GM12878 (cell line): ENCODE data around the gene PLEKHH2. TPM values are rescaled to one million over a fixed set of nuclear protein-coding genes. Genes with fewer than 3 reads are reported as not detected.

Experiments used
- ATAC-seq: fragments of 200-7000 bp; cut with Tn5 transposase; 3 replicates; pipeline ENCODE4 v1.9.1; 2020; ENCODE audit warnings: mild to moderate bottlenecking, moderate library complexity
- BruUV-seq: library from RNA; stranded (reverse); fragments of 400-500 nt; replicated peaks from 2 replicates; lab custom pipeline; 2021; lab: Mats Ljungman, UMichigan
- CTCF ChIA-PET: fragments of 300-600 bp; sonication (Branson Sonifier 250); formaldehyde crosslinking; extraction: SDS; loops from one replicate; lab custom pipeline; 2021; ENCODE audit warnings: inconsistent platforms; lab: Yijun Ruan, JAX
- POLR2A ChIA-PET: fragments of 350-600 bp; formaldehyde crosslinking; extraction: SDS; loops from one replicate; lab custom pipeline; 2021; ENCODE audit warnings: inconsistent platforms; lab: Charles Lee
- RAD21 ChIA-PET: fragments of 300-600 bp; sonication (Branson Sonifier 250); formaldehyde crosslinking; loops from one replicate; lab custom pipeline; 2023; ENCODE audit warnings: antibody characterized with exemption; ENCODE audit not compliant: unreplicated experiment; lab: Charles Lee
- SMC1A ChIA-PET: fragments of 300-600 bp; sonication (Branson Sonifier 250); formaldehyde crosslinking; loops from one replicate; lab custom pipeline; 2023; ENCODE audit not compliant: unreplicated experiment, uncharacterized antibody; lab: Charles Lee
- DNase-seq: peaks from one replicate; pipeline ENCODE4 v3.0.0-alpha.2; 2011; ENCODE audit warnings: low read depth, low spot score
- FAIRE-seq: peaks from 3 replicates; lab custom pipeline; 2011; peaks lifted over from hg19 to GRCh38; lab: Jason Lieb, UNC
- H2AFZ ChIP-seq: 2 replicates; pipeline ENCODE4 v1.6.0; 2011; ENCODE audit warnings: low read depth, low read length, control low read depth; ENCODE audit not compliant: control insufficient read depth
- H3K27ac ChIP-seq: 2 replicates; pipeline ENCODE4 v1.5.1; 2011; ENCODE audit warnings: control low read depth; ENCODE audit not compliant: control insufficient read depth, insufficient read depth
- H3K27me3 ChIP-seq, 2 experiments: replicated peaks in 1 of 2; 2 replicates each; pipeline versions ENCODE4 v1.6.0 to v1.6.1; 2011; ENCODE audit warnings: low read length in 1 of 2; ENCODE audit not compliant: control insufficient read depth in 2 of 2, insufficient read depth in 2 of 2
- H3K36me3 ChIP-seq, 2 experiments: 2 replicates each; pipeline ENCODE4 v1.5.1; 2011; ENCODE audit warnings: low read length in 1 of 2; ENCODE audit not compliant: control insufficient read depth in 2 of 2, insufficient read depth in 2 of 2
- H3K4me1 ChIP-seq: 2 replicates; pipeline ENCODE4 v1.6.1; 2011; ENCODE audit warnings: mild to moderate bottlenecking, low read length, moderate library complexity, mixed read lengths; ENCODE audit not compliant: control insufficient read depth, insufficient read depth
- H3K4me2 ChIP-seq: 2 replicates; pipeline ENCODE4 v1.6.0; 2011; ENCODE audit warnings: control low read depth; ENCODE audit not compliant: control insufficient read depth, insufficient read depth
- H3K4me3 ChIP-seq: fragments of 200-600 bp; sonication (generic); 2 replicates; pipeline ENCODE4 v1.5.1; 2016
- H3K79me2 ChIP-seq: 2 replicates; pipeline ENCODE4 v1.6.0; 2011; ENCODE audit warnings: low read length; ENCODE audit not compliant: control insufficient read depth, insufficient read depth
- H3K9ac ChIP-seq: 2 replicates; pipeline ENCODE4 v1.8.0; 2011; ENCODE audit warnings: low read length, control low read depth, mixed read lengths; ENCODE audit not compliant: control insufficient read depth, insufficient read depth
- H3K9me3 ChIP-seq: replicated peaks from 3 replicates; pipeline ENCODE4 v1.5.1; 2011; ENCODE audit warnings: mild to moderate bottlenecking, low read length; ENCODE audit not compliant: control insufficient read depth, insufficient read depth
- H4K20me1 ChIP-seq: 2 replicates; pipeline ENCODE4 v1.6.0; 2011; ENCODE audit not compliant: control insufficient read depth, insufficient read depth
- CBFB ChIP-seq: IDR thresholded peaks from 2 replicates; pipeline ENCODE4 v1.6.1; 2016; ENCODE audit warnings: antibody characterized with exemption, low read depth
- MEF2B ChIP-seq: fragments of 450-650 bp; IDR thresholded peaks from 2 replicates; pipeline ENCODE4 v1.6.1; 2018; ENCODE audit warnings: mild to moderate bottlenecking, moderate library complexity; ENCODE audit not compliant: partially characterized antibody, poor library complexity, severe bottlenecking
- MXI1 ChIP-seq: fragments of 150-350 bp; IDR thresholded peaks from 2 replicates; pipeline ENCODE4 v1.6.1; 2011; ENCODE audit warnings: low read depth, mild to moderate bottlenecking, inconsistent platforms, low read length, improper control_type of control experiment
- MYB ChIP-seq: fragments of 150-350 bp; IDR thresholded peaks from 2 replicates; pipeline ENCODE4 v1.6.1; 2014; ENCODE audit warnings: mild to moderate bottlenecking, low read depth, low read length, borderline replicate concordance
- MYC ChIP-seq: IDR thresholded peaks from 2 replicates; pipeline ENCODE4 v1.6.1; 2011; ENCODE audit warnings: mild to moderate bottlenecking, low read length, moderate library complexity, inconsistent platforms; ENCODE audit not compliant: insufficient read depth, insufficient replicate concordance, insufficient read length, severe bottlenecking
- NKRF ChIP-seq: fragments of 450-650 bp; conservative IDR thresholded peaks from 2 replicates; pipeline ENCODE4 v1.6.1; 2017; ENCODE audit warnings: mild to moderate bottlenecking, moderate library complexity
- NRF1 ChIP-seq: conservative IDR thresholded peaks from 2 replicates; pipeline ENCODE4 v1.6.1; 2011; ENCODE audit warnings: mild to moderate bottlenecking, low read depth, low read length, improper control_type of control experiment
- POLR2AphosphoS5 ChIP-seq: IDR thresholded peaks from 2 replicates; pipeline ENCODE4 v1.6.1; 2011; ENCODE audit warnings: mild to moderate bottlenecking, low read length, inconsistent platforms
- RAD21 ChIP-seq: IDR thresholded peaks from 2 replicates; pipeline ENCODE4 v1.6.1; 2011; ENCODE audit warnings: mild to moderate bottlenecking, low read depth, low read length, moderate library complexity; ENCODE audit not compliant: insufficient read depth
- RB1 ChIP-seq: fragments of 450-650 bp; formaldehyde crosslinking; IDR thresholded peaks from 2 replicates; pipeline ENCODE4 v1.6.1; 2017; ENCODE audit warnings: mild to moderate bottlenecking, borderline replicate concordance
- REST ChIP-seq: IDR thresholded peaks from 2 replicates; pipeline ENCODE4 v1.6.1; 2012; ENCODE audit warnings: mild to moderate bottlenecking, low read depth, low read length
- SMARCA5 ChIP-seq: fragments of 450-650 bp; IDR thresholded peaks from 2 replicates; pipeline ENCODE4 v1.6.1; 2017; ENCODE audit warnings: mild to moderate bottlenecking
- SREBF2 ChIP-seq: IDR thresholded peaks from 2 replicates; pipeline ENCODE4 v1.6.1; 2012; ENCODE audit warnings: mild to moderate bottlenecking, low read length
- TARDBP ChIP-seq: IDR thresholded peaks from 2 replicates; pipeline ENCODE4 v1.6.1; 2016; ENCODE audit warnings: borderline replicate concordance
- TCF12 ChIP-seq: IDR thresholded peaks from 2 replicates; pipeline ENCODE4 v1.6.1; 2011; ENCODE audit warnings: low read depth, mild to moderate bottlenecking, low read length
- TCF7 ChIP-seq: IDR thresholded peaks from 2 replicates; pipeline ENCODE4 v1.6.1; 2014; ENCODE audit warnings: antibody characterized with exemption, borderline replicate concordance
- in situ Hi-C: fragments of 300-500 bp; cut with MboI; formaldehyde crosslinking; loops from 9 replicates; pipeline ENCODE4 v1.14.3; 2018; ENCODE audit warnings: mixed read lengths
- intact Hi-C: fragments of 100-400 bp; cut with micrococcal nuclease; formaldehyde crosslinking; loops from one replicate; pipeline ENCODE4 v1.14.2; 2022; ENCODE audit not compliant: unreplicated experiment
- polyA plus RNA-seq, 11 experiments: library from polyadenylated mRNA; depleted of rRNA in 4 of 11; unstranded in 6 of 11; stranded (reverse) in 5 of 11; fragments of >200 nt; fragmentation: Nextera tagmentation in 4 of 11; fragmentation: Illumina TruSeq in 1 of 11; extraction: Ambion mirVana in 4 of 11; extraction: Trizol in 1 of 11; gene quantifications; 1 replicate in 1 of 11; 2 replicates in 10 of 11; pipeline versions ENCODE4 v1.2.1 to v1.2.3, GENCODE V29; 2011 to 2016; ENCODE audit warnings: inconsistent platforms in 2 of 11, missing spikeins in 2 of 11, low read depth in 1 of 11
- total RNA-seq, 4 experiments: library from RNA; depleted of rRNA in 3 of 4; stranded (reverse); fragments of >200 nt in 3 of 4; fragmentation: Illumina TruSeq in 1 of 4; extraction: Trizol in 1 of 4; gene quantifications; 2 replicates each; pipeline versions ENCODE4 v1.2.1 to v1.2.3, GENCODE V29; 2013 to 2021

Gene PLEKHH2
- total and polyA plus RNA-seq, 10 of the 15 experiments (the other 5 are each of a cell fraction or from before 2014, with no cell fraction given): not detected

GRCh38 chr2:43708891-43709290 lies 71.8 kb downstream of the PLEKHH2 start (continued):
- TF ChIP-seq REST: no peak

GRCh38 chr2:43710866-43711265 lies 73.8 kb downstream of the PLEKHH2 start:
- no peaks in the 10 kb centered on the region for H3K79me2 ChIP-seq
- H3K4me2 ChIP-seq: no peak overlapping the region
- DNase-seq (no peak), FAIRE-seq (no peak), ATAC-seq (no peak)
- CTCF ChIA-PET: no interaction called here
- no peaks in the 10 kb centered on the region for H3K9me3 ChIP-seq
- POLR2A ChIA-PET: no interaction called here
- SMC1A ChIA-PET: no interaction called here
- H3K27me3 ChIP-seq: no peaks in the 10 kb centered on the region
- no TSS peak for BruUV-seq
- intact Hi-C loops: no loop called here
- RAD21 ChIA-PET: no interaction called here
- H3K4me1 ChIP-seq: no peaks in the 10 kb centered on the region
- no peaks in the 10 kb centered on the region for H4K20me1 ChIP-seq
- H3K9ac ChIP-seq: no peak overlapping the region
- no peak overlapping the region for H3K27ac ChIP-seq
- no peaks in the 10 kb centered on the region for H3K36me3 ChIP-seq
- H3K4me3 ChIP-seq: no peak overlapping the region
- no peak overlapping the region for H2AFZ ChIP-seq
- in situ Hi-C loops: no loop called here
- no peak for TF ChIP-seq TCF12
- no peak for TF ChIP-seq NRF1
- TF ChIP-seq RAD21: no peak
- TF ChIP-seq NKRF: no peak
- TF ChIP-seq MYB: no peak
- no peak for TF ChIP-seq RB1
- TF ChIP-seq TCF7: no peak
- no peak for TF ChIP-seq CBFB
- no peak for TF ChIP-seq MYC
- no peak for TF ChIP-seq TARDBP
- TF ChIP-seq MEF2B: no peak
- no peak for TF ChIP-seq SMARCA5
- no peak for TF ChIP-seq REST
- no peak for TF ChIP-seq MXI1
- no peak for TF ChIP-seq SREBF2
- TF ChIP-seq POLR2AphosphoS5: no peak
